PC-9 (cell line): ENCODE data around the gene NIPA2. TPM values are rescaled to one million over a fixed set of nuclear protein-coding genes. Genes with fewer than 3 reads are reported as not detected.

ENCODE experiments used
- BruUV-seq: library from RNA; stranded (reverse); fragments of 400-500 nt; replicated peaks from 2 replicates; lab custom pipeline; 2021; lab: Mats Ljungman, UMichigan
- CTCF ChIA-PET: fragments of 300-600 bp; sonication (Branson Sonifier 250); formaldehyde crosslinking; loops from one replicate; lab custom pipeline; 2022; ENCODE audit warnings: antibody characterized with exemption; lab: Charles Lee
- POLR2A ChIA-PET: fragments of 300-600 bp; sonication (Branson Sonifier 250); formaldehyde crosslinking; loops from one replicate; lab custom pipeline; 2022; ENCODE audit warnings: antibody characterized with exemption; ENCODE audit not compliant: unreplicated experiment; lab: Charles Lee
- DNase-seq, 2 experiments: peaks; one replicate each; pipeline versions ENCODE4 v3.0.0 to v3.0.0-alpha.2; 2015 to 2022; ENCODE audit warnings: mixed read lengths in 1 of 2
- H2AFZ ChIP-seq: fragments of 200-600 bp; sonication (generic); 2 replicates; pipeline ENCODE4 v1.8.1; 2017; ENCODE audit warnings: antibody characterized with exemption
- H3F3A ChIP-seq: fragments of 200-600 bp; sonication (generic); 2 replicates; pipeline ENCODE4 v1.8.1; 2017; ENCODE audit warnings: antibody characterized with exemption, mild to moderate bottlenecking, low read depth; ENCODE audit not compliant: insufficient read depth
- H3K27ac ChIP-seq: fragments of 200-600 bp; sonication (generic); 2 replicates; pipeline ENCODE4 v1.6.1; 2016; ENCODE audit warnings: mixed run types
- H3K27me3 ChIP-seq: fragments of 200-600 bp; sonication (generic); 2 replicates; pipeline ENCODE4 v1.6.1; 2016; ENCODE audit warnings: low read depth, mixed run types; ENCODE audit not compliant: insufficient read depth
- H3K36me3 ChIP-seq: fragments of 200-600 bp; sonication (generic); 2 replicates; pipeline ENCODE4 v1.6.1; 2016; ENCODE audit warnings: low read depth, mixed run types
- H3K4me1 ChIP-seq: fragments of 200-600 bp; sonication (generic); replicated peaks from 2 replicates; pipeline ENCODE4 v1.6.1; 2016; ENCODE audit warnings: mixed run types; ENCODE audit not compliant: insufficient read depth
- H3K4me2 ChIP-seq: fragments of 200-600 bp; sonication (generic); 2 replicates; pipeline ENCODE4 v1.6.1; 2017; ENCODE audit warnings: mixed run types
- H3K4me3 ChIP-seq: fragments of 200-600 bp; sonication (generic); 2 replicates; pipeline ENCODE4 v1.6.1; 2016; ENCODE audit warnings: mixed run types
- H3K79me2 ChIP-seq: fragments of 200-600 bp; sonication (generic); 2 replicates; pipeline ENCODE4 v1.6.1; 2017; ENCODE audit warnings: low read depth, mixed run types
- H3K9me2 ChIP-seq: fragments of 200-600 bp; sonication (generic); 2 replicates; pipeline ENCODE4 v1.8.1; 2017; ENCODE audit warnings: mild to moderate bottlenecking; ENCODE audit not compliant: insufficient read depth
- H3K9me3 ChIP-seq: fragments of 200-600 bp; sonication (generic); 2 replicates; pipeline ENCODE4 v1.8.1; 2016; ENCODE audit warnings: low read depth; ENCODE audit not compliant: insufficient read depth
- H4K20me1 ChIP-seq: fragments of 200-600 bp; sonication (generic); 2 replicates; pipeline ENCODE4 v1.8.1; 2017; ENCODE audit not compliant: insufficient read depth
- EZH2 ChIP-seq: fragments of 200-600 bp; sonication (generic); IDR thresholded peaks from 2 replicates; pipeline ENCODE4 v1.8.0; 2017; ENCODE audit warnings: antibody characterized with exemption, low read depth
- intact Hi-C: fragments of 100-400 bp; cut with micrococcal nuclease; formaldehyde crosslinking; loops from one replicate; pipeline ENCODE4 v1.10.0; 2022; ENCODE audit not compliant: unreplicated experiment
- total RNA-seq: library from RNA; stranded (reverse); gene quantifications from 2 replicates; pipeline ENCODE4 v1.2.3, GENCODE V29; 2021
- TF ChIP-seq, protein P1 (sequence below): fragments of 200-600 bp; sonication (generic); conservative IDR thresholded peaks from 2 replicates; pipeline ENCODE4 v1.6.1; 2017; ENCODE audit warnings: mixed run types, antibody characterized with exemption, mild to moderate bottlenecking, moderate library complexity

The NIPA2 gene
- total RNA-seq, 1 experiment from 2014 or later = 65.6 TPM

GRCh38 chr15:22904736-22905135 is 66.3 kb downstream of the NIPA2 start:
- Histone ChIP-seq H2AFZ (no peak overlapping the region), H3K9me3 (no peaks in the 10 kb centered on the region), H3K36me3 (0 out of 2 replicates have a peak, but pooled peaks cover 3% of the 10 kb centered on the region), H3K9me2 (no peaks in the 10 kb centered on the region), H3K4me2 (no peak overlapping the region), H4K20me1 (no peaks in the 10 kb centered on the region), H3K27ac (no peak overlapping the region), H3K79me2 (no peaks in the 10 kb centered on the region), H3K4me3 (no peak overlapping the region), H3K27me3 (no peaks in the 10 kb centered on the region), H3K4me1 (no peaks in the 10 kb centered on the region), H3F3A (no peaks in the 10 kb centered on the region)
- TF ChIP-seq EZH2 = no peak
- TF ChIP-seq, protein P1, sequence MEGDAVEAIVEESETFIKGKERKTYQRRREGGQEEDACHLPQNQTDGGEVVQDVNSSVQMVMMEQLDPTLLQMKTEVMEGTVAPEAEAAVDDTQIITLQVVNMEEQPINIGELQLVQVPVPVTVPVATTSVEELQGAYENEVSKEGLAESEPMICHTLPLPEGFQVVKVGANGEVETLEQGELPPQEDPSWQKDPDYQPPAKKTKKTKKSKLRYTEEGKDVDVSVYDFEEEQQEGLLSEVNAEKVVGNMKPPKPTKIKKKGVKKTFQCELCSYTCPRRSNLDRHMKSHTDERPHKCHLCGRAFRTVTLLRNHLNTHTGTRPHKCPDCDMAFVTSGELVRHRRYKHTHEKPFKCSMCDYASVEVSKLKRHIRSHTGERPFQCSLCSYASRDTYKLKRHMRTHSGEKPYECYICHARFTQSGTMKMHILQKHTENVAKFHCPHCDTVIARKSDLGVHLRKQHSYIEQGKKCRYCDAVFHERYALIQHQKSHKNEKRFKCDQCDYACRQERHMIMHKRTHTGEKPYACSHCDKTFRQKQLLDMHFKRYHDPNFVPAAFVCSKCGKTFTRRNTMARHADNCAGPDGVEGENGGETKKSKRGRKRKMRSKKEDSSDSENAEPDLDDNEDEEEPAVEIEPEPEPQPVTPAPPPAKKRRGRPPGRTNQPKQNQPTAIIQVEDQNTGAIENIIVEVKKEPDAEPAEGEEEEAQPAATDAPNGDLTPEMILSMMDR = no peak
- intact Hi-C loops = no loop called here
- CTCF ChIA-PET = no interaction called here
- POLR2A ChIA-PET = no interaction called here
- BruUV-seq = no TSS peak
- no peak for DNase-seq

DNA sequence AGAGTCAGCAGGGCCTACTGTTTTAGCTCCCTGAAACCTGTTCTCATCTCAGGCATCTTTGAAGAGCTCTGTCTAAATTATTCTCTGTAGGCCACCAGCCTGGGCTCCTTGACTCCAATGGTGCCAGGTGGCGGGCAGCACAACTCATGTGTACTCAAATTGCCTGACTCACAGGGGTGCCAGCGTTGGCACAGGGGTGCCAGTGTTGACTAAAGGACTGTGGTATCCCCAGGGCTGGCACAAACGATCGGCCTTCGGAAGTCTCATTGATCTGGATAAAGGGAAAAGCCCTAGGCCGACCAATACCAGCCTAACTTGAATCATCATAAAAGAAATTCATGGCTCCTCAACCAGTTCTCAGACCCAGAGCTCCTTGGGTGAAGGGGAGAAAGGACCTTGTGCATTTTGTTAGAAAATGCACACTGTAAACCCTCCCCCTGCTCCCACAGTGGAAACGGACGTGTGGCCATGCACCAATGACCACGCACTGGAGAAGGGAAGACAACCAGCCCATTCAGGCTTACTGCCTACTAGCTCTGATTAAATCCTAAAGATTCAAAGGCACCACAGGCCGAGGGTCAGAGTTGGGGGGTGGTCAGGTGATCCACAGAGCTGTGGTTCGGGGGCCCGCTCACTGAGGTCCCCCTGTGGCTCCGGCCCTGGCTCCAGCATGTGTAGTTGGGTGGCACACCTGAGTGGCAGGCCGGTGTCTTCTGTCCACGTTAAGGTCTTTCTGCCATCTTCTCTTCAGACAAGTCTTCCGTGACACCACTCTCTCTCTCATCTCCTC is 68.9 kb downstream of the NIPA2 start:
- Histone ChIP-seq H2AFZ (no peak overlapping the region), H4K20me1 (no peaks in the 10 kb centered on the region), H3K27me3 (no peaks in the 10 kb centered on the region), H3K9me3 (no peaks in the 10 kb centered on the region), H3K79me2 (no peaks in the 10 kb centered on the region), H3K4me1 (no peaks in the 10 kb centered on the region), H3K36me3 (0 out of 2 replicates have a peak, but pooled peaks cover 3% of the 10 kb centered on the region), H3K4me2 (no peak overlapping the region), H3K9me2 (no peaks in the 10 kb centered on the region), H3K4me3 (no peak overlapping the region), H3F3A (no peaks in the 10 kb centered on the region), H3K27ac (no peak overlapping the region)
- ChIA-PET CTCF (no interaction called here), POLR2A (no interaction called here)
- intact Hi-C loops = no loop called here
- no peak for DNase-seq
- no TSS peak for BruUV-seq
- no peak for TF ChIP-seq EZH2

- Histone ChIP-seq H4K20me1 (no peaks in the 10 kb centered on the region), H2AFZ (no peak overlapping the region), H3K36me3 (0 out of 2 replicates have a peak, but pooled peaks cover 3% of the 10 kb centered on the region), H3F3A (no peaks in the 10 kb centered on the region), H3K9me2 (no peaks in the 10 kb centered on the region), H3K27ac (no peak overlapping the region), H3K4me2 (no peak overlapping the region), H3K79me2 (no peaks in the 10 kb centered on the region), H3K4me3 (no peak overlapping the region), H3K4me1 (no peaks in the 10 kb centered on the region), H3K9me3 (no peaks in the 10 kb centered on the region), H3K27me3 (no peaks in the 10 kb centered on the region)
- POLR2A ChIA-PET = no interaction called here
- no peak for TF ChIP-seq EZH2
- TF ChIP-seq, protein P1 = no peak
- CTCF ChIA-PET = no interaction called here
- no peak for DNase-seq
- intact Hi-C loops = no loop called here
- no TSS peak for BruUV-seq
Observed at GRCh38 chr15:22908830-22909229, 70.4 kb downstream of the NIPA2 start.
